GM18951 (cell line): ENCODE data around the gene NEK8.
"Not testable (repeated sequence)": the region's sequence is repeated elsewhere in the genome, so short reads cannot be mapped to it uniquely, and the experiment has no call there.

Experiments
- POLR2A ChIP-seq: IDR thresholded peaks from 4 replicates; pipeline ENCODE4 v1.6.1; 2011; ENCODE audit warnings: mild to moderate bottlenecking; ENCODE audit not compliant: insufficient read length, insufficient read depth; ENCODE audit errors: extremely low read depth
- in situ Hi-C: fragments of 300-500 bp; cut with MboI; formaldehyde crosslinking; loops from one replicate; pipeline ENCODE4 v1.12.0; 2022; ENCODE audit warnings: low sequenced_read_pairs, mixed read lengths, inconsistent platforms; ENCODE audit not compliant: unreplicated experiment

The NEK8 gene

DNA sequence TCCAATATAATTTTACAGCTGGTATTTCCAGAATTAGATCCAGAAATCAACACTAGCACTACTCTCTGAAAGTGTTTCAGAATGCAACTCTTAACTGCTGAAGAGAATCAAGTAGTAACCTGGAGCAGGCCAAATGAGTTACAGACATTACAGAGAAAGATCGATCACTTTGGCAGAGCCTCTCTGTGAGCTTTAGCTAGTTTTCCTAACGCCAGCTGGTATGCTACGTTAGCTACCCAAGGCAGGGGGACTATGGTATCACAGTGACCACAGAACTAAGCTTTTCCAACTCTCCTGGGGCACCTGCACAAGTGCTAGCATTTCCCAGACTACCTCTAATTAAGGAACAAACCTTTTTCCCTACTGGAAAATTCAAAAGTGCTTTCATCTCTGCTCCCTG, 45.6 kb downstream of the NEK8 start:
- TF ChIP-seq POLR2A = no peak
- in situ Hi-C loops = no loop called here

DNA sequence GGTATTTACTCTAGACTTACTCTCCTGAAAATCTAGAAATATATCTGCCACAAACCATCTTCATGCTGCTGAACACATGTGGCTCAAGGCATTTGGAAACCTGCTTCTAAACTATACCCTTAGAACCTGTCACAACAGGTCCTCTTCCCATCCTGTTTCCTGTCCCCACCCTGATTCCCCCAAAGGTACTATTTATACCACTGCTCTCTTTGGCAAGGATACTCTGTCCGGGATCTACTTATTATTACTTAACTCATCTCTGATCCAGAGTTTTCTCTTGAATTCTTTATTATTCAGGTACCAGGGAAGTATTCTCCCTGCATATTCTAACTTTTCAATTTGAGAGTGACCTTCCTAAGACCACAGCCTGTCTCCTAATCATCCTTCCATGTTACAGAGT, 48.6 kb downstream of the NEK8 start:
- in situ Hi-C loops = no loop called here

DNA sequence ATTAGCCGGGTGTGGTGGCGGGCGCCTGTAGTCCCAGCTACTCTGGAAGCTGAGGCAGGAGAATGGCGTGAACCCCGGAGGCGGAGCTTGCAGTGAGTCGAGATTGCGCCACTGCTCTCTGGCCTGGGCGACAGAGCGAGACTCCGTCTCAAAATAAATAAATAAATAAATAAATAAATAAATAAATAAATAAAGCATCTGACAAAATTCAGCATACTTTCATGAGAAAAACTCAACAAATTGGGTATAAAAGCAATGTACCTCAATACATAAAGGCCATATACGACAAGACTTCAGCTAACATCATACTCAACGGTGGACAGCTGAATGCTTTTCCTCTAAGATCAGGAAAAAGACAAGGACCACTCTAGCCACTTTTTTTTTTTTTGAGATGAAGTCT, 51.0 kb downstream of the NEK8 start:
- in situ Hi-C loops = not testable (repeated sequence)

More for the DNA sequence above, 48.6 kb downstream of the NEK8 start:
- TF ChIP-seq POLR2A = no peak

DNA sequence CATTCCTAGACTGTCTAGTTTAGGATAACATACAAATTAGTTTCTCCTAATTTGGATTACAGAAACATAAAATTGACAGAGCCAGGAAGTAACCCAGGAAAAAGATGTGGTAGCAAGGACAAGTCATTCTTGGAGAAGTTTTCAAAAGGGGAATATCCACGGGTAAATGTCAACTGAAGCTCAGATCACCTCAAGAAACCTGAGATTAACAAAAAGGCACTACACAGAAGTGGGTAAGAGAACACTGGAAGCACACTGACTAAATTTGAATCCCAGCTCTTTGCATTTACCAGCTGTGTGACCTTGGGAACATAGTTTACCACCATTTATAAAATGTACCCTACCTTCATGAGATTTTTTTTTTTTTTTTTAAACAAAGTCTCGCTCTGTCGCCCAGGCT, 54.6 kb downstream of the NEK8 start:
- TF ChIP-seq POLR2A = no peak
- in situ Hi-C loops = no loop called here

DNA sequence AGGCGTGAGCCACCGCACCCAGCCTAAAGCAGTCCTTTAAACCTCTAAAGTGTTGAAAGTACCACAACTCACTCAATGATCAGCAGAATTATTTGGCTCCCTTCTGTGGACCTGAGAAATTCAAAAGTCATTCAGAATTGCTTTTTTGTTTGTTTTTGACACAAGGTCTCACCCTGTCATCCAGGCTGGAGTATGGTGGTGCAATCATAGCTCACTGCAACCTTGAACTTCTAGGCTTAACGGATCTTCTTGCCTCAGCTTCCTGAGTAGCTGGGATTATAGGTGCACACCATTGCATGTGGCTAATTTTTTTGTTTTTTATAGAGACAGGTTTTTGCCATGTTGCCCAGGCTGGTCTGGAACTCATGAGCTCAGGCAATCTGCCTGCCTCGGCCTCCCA, 59.5 kb downstream of the NEK8 start:
- in situ Hi-C loops = no loop called here
- TF ChIP-seq POLR2A = no peak
